OCI-M2 (cell line): ENCODE data around the gene UBC.

ENCODE experiments used
- DNase-seq: peaks from one replicate; lab custom pipeline; 2025; ENCODE audit not compliant: unreplicated experiment; lab: John Stamatoyannopoulos, UW

Gene UBC

DNA sequence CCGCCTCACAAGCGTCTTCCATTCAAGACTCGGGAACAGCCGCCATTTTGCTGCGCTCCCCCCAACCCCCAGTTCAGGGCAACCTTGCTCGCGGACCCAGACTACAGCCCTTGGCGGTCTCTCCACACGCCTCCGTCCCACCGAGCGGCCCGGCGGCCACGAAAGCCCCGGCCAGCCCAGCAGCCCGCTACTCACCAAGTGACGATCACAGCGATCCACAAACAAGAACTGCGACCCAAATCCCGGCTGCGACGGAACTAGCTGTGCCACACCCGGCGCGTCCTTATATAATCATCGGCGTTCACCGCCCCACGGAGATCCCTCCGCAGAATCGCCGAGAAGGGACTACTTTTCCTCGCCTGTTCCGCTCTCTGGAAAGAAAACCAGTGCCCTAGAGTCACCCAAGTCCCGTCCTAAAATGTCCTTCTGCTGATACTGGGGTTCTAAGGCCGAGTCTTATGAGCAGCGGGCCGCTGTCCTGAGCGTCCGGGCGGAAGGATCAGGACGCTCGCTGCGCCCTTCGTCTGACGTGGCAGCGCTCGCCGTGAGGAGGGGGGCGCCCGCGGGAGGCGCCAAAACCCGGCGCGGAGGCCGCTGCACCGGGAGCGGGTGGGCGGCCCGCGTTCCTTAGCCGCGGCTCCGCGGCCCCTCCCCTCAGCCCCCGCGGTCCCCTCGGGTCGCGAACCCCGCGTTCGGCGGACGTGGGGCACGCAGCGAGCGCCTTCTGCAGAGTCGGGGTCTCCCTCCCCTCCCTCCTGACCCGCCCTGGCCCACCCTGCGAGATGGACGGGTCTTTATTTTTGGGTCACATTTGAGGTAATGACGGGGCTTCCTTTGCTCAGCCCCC lies at the start of gene UBC:
UBC (minus strand) TSS at position 259 of the 847 bp plus-strand sequence. CDS start 879 bp downstream, outside the sequence.
- DNase-seq, result no peak

DNA sequence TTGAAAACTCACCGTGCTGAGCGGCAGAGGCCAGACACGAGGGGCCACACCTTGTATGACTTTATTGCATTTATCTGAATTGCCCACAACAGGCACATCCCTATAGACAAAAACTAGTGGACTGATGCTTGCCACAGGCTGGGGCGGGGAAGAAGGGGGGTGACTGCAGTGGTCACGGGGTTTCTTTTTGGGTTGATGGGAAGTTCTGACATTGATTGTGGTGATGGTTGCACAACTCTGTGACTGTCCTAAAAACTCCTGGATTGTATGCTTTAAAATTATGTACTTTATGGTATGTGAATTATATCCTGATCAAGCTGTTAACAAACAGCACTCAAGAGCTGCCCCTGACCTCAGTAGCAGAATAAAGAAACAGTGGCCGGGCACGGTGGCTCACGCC lies 48.8 kb upstream of the UBC start:
- DNase-seq, result no peak

- no peak for DNase-seq
These were observed 46.6 kb upstream of the UBC start for GRCh38 chr12:124961055-124961454.

DNA sequence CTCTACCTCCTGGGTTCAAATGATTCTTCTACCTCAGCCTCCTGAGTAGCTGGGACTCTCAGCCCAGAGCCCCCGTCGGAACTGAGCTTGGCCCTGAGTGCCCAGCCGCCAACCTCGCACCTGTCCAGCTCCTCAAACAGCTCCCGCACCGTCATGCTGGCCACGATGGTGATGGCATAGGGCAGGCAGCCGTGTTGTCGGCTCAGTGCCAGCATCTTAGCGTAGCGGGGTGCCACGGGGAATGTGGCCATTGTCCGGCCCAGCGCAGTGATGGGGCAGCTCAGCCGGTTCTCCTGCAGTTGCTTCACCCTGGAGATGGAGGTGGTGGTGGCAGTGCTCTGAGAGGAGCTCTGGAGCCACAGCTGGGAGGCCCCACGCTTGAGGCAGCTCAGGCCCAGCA lies 42.1 kb upstream of the UBC start:
- no peak for DNase-seq

GRCh38 chr12:124954771-124955170 lies 40.3 kb upstream of the UBC start:
- DNase-seq, result no peak

DNA sequence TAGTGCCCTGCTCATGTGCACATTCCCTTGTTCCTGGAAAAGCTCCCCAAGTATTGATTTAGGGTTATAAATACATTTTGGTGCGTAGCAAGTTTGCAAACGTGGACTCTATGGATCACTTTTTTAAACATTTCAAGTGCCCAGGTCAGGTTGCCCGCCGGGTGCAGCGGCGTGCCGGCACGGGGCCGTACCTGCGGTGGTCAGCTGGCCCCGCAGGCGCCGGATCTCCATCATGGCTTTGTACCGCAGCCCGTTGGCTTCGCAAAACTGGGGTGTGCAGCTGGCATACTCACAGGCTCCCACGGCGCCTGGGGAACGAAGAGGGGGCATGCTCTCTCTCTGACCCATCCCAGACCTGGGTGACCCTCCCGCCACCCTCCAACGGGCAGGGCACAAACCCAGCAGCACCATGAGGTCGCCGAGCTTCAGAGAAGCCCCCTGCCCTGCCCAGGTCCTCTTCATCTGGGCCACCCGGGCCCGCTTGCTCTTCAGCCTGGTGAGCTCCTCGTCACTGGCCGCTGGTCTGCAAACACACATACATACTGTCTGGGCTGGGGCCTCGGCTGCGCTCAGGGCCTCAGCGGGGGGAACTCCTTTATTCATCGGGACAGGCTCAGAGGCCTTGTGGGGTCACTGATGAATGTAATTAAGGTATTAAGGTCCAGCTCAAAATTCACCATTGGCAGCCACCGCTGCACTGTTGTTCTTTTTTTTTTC lies 39.4 kb upstream of the UBC start:
- no peak for DNase-seq

DNA sequence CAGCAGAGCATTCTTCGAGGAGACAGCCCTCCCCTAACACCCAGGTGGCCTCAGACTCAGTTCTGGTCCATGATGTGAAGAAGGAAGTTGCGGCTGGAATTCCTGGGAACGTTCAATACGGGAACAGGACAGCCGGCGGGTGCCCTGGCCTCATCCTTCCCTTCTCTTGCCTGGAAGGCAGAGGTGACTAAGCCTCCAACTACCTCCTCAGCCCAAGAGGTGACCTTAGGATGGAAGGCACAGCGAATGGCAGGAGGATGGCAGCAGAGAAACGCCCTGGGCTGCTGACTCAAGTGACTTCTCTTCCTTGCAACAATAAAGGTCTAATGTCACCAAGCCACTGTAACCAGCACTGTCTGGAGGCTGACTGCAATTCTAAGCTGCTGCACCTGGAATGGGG lies 38.4 kb upstream of the UBC start:
- no peak for DNase-seq

DNA sequence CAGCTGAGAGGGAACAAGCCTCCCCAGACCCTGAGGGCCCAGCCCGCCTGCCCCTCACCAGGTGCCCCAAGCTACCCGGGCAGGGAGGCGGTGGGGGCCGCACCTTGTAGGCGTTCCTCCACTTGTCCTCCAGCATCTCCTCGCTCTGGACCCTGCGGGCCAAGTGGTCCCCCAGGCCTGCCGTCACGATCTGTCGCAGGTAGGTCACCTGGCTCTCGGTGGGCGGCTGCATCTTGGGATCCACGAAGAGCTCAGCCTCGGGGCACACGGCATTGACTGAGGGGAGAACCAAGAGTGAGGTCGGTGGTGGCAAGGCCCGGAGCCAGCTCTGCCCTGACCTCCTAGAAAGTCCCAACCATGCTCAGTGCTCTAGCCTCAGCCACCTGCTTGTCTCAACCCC lies 37.8 kb upstream of the UBC start:
- no peak for DNase-seq

DNA sequence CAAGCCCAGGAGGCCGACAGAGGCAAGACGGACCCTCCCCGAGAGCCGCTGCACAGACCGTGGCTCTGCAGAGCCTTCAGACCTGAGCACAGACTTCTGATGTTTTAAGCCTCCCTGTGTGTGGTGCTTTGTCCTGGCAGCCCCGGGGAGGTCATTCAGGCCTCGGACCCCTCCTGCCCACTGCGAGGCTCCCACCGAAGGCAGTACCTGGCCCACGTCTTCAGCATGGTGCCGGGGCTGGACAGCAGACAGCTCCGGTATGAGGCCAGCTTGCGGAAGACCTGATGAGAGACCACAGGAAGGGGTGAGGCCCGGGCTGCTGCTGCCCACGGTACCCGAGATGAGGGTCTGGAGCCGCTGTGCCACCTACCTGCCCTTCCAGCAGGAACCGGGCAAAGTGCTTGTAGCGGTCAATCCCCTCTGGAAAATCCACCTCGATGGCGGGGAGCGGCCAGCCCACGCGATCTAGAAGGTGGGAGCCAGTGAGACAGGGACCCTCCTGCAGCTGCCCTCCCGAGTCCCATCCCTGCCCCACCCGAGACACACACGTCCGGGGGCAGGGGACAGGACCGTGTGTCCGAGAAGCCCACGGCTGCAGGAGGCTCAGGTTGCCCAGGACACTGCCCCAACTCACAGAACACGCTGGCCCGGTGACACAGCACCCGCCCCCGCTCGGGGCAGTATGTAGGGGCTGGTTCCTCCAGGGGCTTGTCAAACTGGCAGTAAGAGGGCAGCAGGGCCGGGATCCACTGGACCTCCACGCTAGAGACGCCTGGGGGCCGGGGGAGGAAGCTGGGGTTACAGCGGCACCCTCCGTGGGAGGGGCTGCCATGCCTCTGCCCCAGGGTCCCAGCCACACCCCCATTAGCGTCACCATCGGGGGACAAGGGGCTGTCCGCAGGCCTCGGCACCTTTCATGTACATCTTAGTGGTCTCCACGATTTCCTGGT lies 35.6 kb upstream of the UBC start:
- no peak for DNase-seq

GRCh38 chr12:124949066-124949465 lies 34.6 kb upstream of the UBC start:
- no peak for DNase-seq

DNA sequence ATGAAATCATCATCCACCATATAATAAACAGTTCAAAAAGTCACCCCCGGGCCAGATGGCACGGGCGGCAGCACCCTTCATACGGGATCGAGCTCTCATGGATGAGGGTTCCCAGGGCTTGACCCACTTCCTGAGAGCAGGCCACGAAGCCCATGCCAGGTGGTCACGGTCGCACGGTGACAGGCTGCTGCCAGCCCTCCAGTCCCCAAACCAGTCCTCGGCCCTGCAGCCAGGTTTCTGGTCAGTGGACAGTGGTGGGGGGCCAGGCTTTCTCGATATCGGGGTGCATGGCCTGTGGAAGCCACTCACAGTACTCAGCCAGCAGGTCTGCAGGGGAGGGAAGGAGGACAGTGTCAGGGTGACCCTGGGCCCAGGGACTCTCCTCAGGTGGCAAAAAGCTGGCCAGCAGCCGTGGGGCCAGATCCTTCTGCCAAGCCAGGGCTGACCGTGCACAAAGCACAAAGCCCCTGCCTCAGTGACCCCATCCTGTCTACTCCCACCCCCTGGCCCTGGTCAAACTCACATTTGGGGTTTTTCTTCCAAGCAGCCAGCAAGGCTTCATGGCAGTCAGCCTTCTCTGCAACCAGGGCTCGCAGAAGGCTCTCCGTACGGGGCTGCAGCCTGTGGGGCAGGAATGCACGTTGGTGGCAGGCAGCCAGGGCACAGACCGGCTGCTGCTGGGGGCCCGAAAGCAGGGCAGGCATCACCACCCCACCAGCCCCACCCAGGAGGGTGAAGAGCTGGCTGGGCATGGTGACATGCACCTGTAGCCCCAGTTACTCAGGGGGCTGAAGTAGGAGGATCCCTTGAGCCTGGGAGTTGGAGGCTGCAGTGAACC lies 33.3 kb upstream of the UBC start:
- no peak for DNase-seq

DNA sequence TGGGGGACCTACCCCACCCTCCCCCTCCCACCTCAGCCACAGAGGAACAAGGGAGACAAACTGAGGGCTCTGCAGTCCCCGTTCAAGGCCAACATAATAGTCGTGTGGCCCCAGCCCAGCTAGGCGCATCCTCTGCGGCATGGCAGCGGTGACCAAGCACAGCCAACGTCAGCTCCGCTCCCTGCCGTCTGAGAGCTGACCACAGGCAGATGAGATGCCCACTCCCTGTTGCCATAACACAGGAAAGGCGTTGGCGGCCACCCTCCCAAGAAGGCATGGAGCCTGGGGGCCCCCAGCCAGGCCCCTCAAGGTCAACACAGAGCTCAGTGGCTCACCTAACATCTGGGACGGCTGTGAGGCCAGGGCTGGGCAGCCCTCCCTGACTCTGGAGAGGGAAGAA lies 32.6 kb upstream of the UBC start:
- DNase-seq, result no peak

- no peak for DNase-seq
These were observed 32.0 kb upstream of the UBC start for GRCh38 chr12:124946447-124946793.

DNA sequence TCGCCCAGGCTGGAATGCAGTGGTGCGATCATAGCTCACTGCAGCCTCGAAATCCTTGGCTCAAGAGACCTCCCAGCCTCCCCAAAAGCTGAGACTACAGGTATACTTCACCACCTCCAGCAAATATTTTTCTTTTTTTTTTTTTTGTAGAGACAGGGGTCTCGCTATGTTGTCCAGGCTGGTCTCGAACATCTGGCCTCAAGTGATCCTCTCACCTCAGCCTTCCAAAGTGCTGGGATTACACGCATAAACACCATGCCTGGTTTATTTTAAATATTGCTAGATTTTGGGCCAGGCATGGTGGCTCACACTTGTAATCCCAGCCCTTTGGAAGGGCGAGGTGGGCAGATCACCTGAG lies 26.7 kb upstream of the UBC start:
- DNase-seq, result no peak

DNA sequence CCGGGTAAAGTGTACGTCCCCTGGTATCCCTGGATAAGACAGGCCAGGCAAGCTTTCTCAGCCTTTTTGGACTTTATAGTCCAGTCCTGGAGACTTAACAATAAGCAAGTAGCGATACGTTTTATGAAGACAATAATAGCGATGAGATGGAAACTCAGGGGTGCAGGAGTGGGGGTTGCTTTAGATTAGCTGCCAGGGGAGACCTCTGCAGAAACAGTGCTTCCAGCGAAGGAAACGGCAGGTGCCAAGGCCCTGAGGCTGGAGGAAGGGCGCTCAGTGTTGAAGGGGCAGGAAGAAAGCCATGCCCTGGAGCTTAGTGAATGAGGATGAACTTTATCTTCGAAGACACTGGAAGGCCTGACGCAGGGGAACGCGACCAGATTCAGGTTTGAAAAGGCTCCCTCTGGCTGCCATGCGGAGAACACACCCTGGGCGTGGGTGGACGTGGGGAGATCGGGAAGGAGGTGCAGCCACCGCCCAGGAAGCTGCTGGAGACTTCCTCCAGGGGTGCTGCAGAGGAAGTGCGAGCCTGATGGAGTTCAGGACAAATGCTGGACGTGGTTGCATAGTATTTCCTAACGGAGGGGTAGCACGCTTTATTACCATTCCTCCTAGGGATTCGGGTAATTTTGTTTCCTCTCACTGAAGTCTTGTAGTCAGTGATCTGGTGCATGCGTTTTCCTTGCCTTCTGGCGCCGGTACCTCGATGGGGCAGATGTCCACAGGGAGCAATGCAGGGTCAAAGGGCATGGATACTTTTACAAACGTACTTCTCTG lies 26.1 kb upstream of the UBC start:
- DNase-seq, result no peak

DNA sequence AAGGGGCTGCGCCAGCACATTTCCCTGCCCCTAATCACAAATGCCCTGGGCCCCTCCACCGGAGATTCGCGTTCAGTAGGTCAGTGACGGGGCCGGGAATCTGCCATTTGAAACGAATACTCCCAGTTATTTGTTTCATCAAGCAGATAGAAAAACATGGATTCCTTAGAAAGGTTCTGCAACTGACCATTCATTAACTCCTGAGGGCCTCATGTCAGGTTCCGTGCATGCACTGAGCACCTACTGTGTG lies 25.6 kb upstream of the UBC start:
- DNase-seq, result no peak

GRCh38 chr12:124939421-124940142 lies 25.1 kb upstream of the UBC start:
- no peak for DNase-seq

- no peak for DNase-seq
These were observed 24.6 kb upstream of the UBC start for GRCh38 chr12:124939079-124939420.

GRCh38 chr12:124938587-124938986 lies 24.1 kb upstream of the UBC start:
- DNase-seq, result no peak

DNA sequence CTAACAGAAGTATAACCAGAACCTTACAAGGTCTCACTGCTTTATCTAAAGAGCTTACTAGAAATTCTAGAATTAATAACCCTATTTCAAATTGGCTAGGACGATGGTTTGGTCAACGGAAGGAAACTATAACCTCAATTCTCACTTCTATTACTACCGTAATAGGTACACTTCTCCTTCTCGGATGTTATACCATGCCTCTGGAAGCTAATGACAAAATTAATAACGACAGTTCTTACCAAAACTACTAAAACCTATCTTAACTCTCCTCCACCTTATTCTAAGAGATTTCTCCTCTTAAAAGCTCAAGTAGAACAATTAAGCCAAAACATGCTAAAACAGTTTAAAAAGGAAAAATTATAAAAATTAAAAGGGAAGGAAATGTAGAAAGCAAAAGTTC lies 23.7 kb upstream of the UBC start:
- no peak for DNase-seq
